Measurements from ENCODE around the gene GSTCD.

DNA sequence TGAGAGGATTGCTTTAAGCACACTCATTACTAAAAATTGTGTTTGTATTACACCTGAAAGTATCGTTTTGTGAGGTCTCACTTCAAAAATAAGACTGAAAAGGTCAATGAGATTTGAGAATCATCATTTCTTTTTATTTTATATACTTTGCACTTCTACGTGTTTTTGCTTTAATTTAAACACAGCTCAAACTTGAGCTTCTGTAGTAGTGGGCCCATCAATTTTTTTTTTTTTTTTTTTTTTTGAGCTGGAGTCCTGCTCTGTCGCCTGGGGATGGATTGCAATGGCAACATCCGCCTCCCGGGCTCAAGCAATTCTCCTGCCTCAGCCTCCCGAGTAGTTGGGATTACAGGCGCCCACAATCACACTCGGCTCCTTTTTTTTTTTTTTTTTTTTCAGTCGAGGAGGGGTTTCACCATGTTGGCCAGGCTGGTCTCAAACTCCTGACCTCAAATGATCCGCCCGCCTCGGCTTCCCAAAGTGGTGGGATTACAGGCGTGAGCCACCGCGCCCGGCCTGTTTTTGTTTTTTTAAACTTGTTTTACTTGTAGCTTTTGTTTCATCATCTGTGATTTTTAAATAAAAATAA is 1.5 kb downstream of the GSTCD start:
- TF ChIP-seq, protein P1, sequence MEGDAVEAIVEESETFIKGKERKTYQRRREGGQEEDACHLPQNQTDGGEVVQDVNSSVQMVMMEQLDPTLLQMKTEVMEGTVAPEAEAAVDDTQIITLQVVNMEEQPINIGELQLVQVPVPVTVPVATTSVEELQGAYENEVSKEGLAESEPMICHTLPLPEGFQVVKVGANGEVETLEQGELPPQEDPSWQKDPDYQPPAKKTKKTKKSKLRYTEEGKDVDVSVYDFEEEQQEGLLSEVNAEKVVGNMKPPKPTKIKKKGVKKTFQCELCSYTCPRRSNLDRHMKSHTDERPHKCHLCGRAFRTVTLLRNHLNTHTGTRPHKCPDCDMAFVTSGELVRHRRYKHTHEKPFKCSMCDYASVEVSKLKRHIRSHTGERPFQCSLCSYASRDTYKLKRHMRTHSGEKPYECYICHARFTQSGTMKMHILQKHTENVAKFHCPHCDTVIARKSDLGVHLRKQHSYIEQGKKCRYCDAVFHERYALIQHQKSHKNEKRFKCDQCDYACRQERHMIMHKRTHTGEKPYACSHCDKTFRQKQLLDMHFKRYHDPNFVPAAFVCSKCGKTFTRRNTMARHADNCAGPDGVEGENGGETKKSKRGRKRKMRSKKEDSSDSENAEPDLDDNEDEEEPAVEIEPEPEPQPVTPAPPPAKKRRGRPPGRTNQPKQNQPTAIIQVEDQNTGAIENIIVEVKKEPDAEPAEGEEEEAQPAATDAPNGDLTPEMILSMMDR (IDR thresholded peaks at IDR 0.05; ENCODE audit: borderline replicate concordance, extremely low read depth, low read length, poor library complexity, severe bottlenecking), result no peak
- no peak for TF ChIP-seq EZH2 (IDR thresholded peaks at IDR 0.05; ENCODE audit: borderline replicate concordance, low read depth, low read length, severe bottlenecking)
